Body of pancreas (tissue), 4 donors: ENCODE results near the gene LANCL3.
"Not testable (repeated sequence)": the region's sequence is repeated elsewhere in the genome, so short reads cannot be mapped to it uniquely, and the experiment has no call there.

Experiments used
- POLR2A ChIP-seq, 3 donors: fragments of 450-650 bp; IDR thresholded peaks; one replicate each; pipeline ENCODE4 v1.6.1; 2016; ENCODE audit warnings: antibody characterized with exemption in 3 of 3, mild to moderate bottlenecking in 2 of 3
- TF ChIP-seq, protein P1 (sequence below), 7 experiments: fragments of 450-650 bp in 4 of 7; fragments of 200-600 bp in 3 of 7; sonication (generic) in 3 of 7; IDR thresholded peaks; one replicate each; pipeline ENCODE4 v1.5.1; 2016 to 2019; ENCODE audit warnings: antibody characterized with exemption in 7 of 7

DNA sequence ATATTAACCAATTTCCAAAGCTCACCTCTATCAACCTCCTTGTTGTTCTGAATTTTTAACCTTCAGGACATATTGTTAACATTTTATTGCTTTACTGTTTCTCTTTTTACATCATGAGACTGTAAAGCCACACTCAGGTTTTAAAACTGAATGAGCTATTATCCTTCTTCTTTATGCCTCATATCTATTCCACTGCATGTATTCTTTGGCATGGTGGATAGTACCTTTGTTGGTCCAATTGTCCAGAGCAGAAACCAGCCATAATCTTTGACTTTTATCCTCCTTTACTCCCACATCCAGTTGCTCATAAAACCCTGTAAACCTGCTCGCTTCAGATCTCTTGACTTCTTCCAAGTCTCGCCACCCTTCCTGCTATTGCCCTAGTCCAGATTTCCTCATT, 6.2 kb upstream of the LANCL3 start:
- TF ChIP-seq, protein P1, sequence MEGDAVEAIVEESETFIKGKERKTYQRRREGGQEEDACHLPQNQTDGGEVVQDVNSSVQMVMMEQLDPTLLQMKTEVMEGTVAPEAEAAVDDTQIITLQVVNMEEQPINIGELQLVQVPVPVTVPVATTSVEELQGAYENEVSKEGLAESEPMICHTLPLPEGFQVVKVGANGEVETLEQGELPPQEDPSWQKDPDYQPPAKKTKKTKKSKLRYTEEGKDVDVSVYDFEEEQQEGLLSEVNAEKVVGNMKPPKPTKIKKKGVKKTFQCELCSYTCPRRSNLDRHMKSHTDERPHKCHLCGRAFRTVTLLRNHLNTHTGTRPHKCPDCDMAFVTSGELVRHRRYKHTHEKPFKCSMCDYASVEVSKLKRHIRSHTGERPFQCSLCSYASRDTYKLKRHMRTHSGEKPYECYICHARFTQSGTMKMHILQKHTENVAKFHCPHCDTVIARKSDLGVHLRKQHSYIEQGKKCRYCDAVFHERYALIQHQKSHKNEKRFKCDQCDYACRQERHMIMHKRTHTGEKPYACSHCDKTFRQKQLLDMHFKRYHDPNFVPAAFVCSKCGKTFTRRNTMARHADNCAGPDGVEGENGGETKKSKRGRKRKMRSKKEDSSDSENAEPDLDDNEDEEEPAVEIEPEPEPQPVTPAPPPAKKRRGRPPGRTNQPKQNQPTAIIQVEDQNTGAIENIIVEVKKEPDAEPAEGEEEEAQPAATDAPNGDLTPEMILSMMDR (IDR thresholded peaks at IDR 0.05): not testable (repeated sequence)
- not testable (repeated sequence) for TF ChIP-seq POLR2A (IDR thresholded peaks at IDR 0.05)
